GM19463 (cell line): ENCODE measurements around the gene ZNF365.
"Not testable (repeated sequence)": the region's sequence is repeated elsewhere in the genome, so short reads cannot be mapped to it uniquely, and the experiment has no call there.

Experiments
- ATAC-seq: cut with Tn5 transposase; IDR thresholded peaks from one replicate; pipeline ENCODE4 v1.9.1; 2021; ENCODE audit warnings: mild to moderate bottlenecking, moderate library complexity; ENCODE audit not compliant: unreplicated experiment

ZNF365 gene

DNA sequence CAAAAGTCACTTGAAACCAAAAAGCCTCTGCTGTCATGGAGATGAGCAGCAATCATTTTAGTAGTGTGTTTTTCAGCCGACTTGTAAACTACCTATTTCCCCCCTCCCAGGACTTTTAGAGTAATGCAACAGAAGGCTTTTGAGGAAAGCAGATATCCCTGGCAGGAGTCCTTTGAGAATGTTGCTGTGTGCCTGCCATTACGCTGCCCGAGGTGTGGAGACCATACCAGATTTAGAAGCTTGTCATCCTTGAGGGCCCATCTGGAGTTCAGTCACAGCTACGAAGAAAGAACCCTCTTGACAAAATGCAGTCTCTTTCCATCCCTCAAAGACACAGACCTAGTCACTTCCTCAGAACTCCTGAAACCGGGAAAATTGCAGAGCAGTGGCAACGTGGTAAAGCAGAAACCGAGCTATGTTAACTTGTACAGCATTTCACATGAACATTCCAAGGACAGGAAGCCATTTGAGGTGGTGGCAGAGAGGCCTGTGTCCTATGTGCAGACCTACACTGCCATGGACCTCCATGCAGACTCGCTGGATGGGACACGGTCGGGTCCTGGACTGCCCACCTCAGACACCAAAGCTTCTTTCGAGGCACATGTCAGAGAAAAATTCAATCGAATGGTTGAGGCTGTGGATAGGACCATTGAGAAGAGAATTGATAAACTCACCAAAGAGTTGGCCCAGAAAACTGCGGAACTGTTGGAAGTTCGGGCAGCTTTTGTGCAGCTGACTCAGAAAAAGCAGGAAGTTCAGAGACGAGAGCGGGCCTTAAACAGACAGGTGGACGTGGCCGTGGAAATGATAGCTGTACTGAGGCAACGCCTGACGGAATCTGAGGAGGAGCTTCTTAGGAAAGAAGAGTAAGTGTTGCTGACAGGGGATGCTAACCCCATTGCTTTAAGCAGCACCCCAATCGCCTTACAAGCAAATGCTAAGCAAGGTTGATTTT is 2.2 kb downstream of the ZNF365 start:
- ATAC-seq, result no peak

DNA sequence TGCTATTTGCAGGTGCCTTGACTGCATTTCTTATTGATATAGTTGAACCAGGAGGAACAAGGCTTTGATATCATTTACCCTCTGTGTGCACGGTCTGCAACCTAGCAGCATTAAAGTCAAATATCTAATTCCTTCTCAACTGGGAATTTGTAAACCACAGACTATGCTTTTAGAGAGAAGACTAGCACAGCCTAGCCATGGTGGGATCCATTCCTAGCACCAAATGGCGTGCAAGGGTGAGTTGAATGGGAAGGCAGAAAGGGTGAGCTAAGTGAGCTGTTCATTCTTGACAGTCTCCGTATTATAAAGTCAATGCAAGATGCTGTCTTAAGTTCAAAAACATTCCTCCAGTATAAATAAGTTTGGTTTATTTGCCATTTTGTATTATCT is 2.9 kb downstream of the ZNF365 start:
- ATAC-seq, result no peak

DNA sequence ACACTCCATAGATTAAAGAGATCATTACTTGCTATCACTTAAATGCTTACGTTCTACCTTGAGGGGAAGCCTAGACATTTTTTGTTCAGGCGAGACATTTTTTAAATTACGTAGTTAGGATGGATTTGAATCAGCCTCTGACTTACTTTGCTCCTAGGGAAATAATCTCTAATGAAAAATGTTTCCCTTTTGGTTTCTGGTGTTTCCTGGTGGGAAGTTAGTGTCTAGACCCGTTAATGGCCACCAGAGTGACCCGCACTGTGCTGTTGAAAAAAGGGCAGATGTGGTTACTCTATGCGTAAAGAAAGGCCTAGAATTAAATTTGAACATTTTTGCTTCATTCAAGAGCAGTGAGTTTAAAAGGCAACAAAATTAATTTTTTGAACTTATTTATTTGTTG is 3.8 kb downstream of the ZNF365 start:
- no peak for ATAC-seq

DNA sequence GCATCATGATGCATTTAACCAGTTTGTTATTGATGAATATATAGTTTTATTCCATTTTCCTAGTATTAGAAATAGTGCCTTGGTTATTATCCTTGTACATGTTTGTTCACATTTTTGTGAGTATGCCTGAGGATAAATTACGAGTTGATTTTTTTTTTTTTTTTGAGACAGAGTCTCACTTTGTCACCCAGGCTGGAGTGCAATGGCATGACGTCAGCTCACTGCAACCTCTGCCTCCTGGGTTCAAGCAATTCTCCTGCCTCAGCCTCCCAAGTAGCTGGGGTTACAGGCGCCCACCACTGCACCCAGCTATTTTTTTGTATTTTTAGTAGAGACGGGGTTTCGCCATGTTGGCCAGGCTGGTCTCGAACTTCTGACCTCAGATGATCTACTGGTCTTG is 4.7 kb downstream of the ZNF365 start:
- ATAC-seq, result not testable (repeated sequence)

DNA sequence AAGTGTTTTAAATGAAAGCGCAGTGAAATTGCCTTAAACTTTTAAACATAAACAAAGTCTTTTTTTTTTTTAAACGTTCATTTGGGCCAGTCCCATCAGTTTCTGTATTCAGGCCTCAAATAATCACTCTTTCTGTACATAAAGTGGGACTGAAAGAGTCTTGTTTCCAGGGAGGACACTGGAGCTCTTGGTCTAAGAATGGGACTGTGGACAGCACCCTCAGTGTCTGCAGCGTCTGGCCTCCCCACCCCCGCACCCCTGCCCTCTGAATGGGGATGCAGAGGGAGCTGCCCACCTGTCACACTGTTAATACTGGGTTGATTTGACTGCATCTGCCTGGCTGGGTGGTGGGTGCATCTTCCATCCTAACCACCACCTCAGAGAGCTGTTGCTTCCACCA is 5.2 kb downstream of the ZNF365 start:
- ATAC-seq, result no peak

DNA sequence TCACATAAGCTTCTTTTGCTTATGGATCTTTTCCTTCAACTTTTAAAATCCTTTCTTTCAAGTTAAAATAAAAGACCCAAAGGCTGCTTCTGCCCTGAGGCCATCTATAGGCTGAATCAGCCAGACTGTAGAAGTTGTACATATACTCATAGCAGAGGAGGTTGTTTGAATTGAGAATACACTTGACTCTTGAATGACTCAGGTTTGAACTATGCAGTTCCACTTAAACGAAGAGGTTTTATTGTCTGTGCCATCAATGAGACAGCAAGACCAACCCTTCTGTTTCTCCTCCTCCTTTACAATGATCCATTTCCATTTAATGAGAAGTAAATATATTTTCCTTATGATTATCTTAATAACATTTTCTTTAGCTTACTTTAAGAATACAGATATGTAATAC is 5.8 kb downstream of the ZNF365 start:
- ATAC-seq, result no peak

DNA sequence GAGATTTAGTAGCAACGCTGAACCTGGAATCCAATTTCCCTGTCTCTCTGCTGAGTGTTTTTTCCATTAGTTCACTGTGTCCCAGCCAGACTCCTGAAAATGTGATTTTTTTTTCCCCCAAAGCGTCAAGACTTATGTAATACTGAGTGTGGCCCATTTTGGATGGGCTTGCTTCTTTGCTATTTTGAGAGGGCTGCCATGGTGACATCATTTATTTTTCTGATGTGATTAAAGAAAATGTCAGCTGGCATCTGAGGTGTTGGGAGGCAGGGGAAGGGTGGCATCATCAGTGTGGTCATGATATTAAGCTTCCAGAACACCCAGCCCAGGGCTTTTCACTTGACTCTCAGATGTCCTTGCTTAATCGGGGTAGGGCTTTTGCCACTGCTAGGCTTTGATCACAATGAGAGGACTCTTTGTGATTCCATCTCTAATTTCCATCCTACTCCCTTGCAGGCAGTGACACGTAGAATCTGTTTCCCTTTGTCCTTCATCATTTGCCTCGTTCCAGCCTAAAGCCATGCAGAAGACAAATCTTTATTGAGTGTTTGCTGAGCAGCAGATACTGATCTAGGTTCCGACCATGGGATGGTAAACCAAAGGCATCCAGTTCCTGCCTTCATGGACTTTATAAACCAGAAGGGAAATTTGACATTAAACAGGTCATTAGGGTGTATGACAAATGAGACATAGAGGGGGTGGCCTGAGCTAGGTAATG is 7.4 kb downstream of the ZNF365 start:
- no peak for ATAC-seq

DNA sequence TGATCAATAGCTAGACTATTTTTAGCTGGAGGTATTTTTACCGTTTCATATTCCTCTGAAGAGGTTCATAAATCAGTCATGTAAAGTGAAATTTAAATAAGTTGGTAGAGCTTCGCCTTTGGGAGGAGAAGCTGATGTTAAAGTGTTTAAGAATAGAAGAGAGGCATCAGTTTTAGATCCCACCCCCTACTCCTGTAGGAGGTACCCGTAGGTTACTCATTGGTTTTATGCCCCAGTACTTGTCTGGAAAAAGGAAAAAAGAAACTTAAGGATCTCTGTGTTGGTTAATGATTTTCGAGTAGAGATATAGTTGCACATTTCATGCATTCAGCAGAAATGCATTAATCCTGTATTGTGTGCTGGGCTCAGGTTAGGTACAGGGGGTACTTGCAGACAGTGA is 8.7 kb downstream of the ZNF365 start:
- ATAC-seq, result no peak

DNA sequence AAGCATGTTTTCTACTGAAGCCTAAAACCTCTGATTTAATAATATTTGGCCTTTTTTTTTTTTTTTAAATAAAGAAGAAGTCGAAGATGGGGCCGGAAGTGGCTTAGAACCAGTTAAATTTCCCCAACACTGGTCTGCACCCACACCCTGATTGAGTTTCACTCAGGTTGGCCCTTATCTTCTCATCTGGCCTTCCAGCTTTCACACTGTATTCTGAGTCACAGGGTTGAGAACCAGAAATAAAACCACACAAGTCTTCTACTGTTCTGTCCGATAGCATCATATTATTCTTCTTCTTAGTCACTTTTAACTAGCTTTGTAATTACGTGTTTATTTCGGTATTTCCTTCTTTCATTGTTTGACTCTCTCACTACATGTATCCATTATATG is 9.9 kb downstream of the ZNF365 start:
- no peak for ATAC-seq

DNA sequence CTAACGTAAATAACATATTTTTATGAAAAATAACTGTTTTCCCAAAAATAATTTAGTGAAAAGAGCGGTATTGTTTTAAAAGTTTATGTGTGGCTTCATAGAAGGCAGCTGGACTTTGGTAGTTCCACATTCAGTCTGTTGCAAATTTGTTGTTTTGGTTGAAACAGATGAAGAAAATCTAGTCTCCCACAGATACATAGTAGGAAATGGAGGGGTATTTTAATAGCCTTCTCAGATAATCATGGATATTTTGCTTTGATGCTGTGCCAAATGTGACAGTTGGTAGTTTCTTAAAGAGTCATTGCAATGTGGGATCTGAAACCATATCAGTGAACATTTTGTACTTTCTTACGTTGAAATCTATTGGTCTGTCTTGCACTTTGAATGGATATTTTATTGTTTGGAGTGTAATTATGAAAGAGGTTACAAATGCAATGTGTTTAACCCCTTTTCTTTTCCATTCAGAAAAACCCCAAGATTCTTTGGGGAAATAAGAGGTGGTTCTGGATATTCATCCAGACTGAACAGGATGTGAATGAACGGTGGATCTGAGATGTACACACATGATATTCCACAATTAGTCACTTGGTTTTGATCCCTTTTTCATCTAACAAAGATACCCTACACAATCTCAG is 10.4 kb downstream of the ZNF365 start:
- ATAC-seq, result no peak

DNA sequence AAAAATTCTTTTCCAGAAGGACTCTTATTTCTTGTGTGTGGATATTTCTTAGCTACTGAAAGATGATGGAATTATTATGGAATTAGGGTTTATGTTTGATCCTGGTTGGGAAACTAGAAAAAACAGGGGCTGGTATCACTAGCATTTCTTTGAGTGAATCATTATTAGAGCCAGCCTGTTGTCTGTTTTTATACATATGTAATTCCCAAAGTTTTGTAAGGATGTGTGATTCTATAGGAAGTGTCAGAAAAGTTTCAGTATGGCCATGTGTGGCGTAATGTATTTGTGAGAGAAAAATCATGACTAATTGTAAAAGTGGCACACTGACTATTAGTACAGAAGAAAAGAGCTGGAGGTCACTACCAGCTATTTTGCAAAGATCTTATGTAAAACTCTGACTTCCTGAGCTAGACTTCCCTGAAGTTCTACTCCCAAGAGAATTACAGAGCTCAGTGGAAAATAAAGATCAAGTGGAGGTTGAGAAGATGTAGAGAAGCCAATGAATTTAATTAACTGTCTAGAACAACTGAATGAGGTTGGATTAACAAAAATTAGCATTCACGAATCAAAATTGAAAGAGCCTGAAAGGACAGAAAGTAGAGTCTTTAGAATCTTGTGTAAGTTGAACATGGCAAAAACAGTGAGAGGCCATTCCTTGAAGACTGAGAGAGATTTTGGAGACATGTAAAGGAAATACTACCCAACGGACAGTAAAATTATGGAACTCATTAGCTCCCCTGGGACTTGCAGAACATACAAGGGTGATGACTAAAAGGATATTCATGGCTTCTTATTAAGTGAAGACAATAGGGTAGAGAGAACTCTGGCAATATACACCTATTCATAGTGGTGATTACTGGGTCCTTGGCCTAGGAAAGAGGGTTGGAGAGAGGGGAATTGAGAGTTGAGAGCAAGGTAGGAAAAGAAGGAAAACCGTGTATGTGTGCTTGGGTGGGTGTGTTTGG is 12.5 kb downstream of the ZNF365 start:
- no peak for ATAC-seq

DNA sequence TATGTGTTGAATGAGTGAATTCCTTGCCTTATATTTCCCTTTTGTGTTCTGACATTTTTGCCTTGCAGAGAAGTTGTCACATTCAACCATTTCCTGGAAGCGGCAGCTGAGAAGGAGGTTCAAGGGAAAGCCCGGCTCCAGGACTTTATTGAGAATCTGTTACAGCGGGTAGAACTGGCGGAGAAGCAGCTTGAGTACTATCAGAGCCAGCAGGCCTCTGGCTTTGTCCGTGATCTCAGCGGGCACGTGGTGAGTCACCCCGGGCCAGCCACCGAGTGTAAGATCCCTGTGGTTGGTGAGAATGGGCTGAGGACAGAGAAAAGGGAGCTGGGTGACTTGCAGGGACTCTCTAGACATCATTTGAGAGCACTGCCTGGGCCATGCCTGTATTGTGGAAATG is 14.2 kb downstream of the ZNF365 start:
- no peak for ATAC-seq

DNA sequence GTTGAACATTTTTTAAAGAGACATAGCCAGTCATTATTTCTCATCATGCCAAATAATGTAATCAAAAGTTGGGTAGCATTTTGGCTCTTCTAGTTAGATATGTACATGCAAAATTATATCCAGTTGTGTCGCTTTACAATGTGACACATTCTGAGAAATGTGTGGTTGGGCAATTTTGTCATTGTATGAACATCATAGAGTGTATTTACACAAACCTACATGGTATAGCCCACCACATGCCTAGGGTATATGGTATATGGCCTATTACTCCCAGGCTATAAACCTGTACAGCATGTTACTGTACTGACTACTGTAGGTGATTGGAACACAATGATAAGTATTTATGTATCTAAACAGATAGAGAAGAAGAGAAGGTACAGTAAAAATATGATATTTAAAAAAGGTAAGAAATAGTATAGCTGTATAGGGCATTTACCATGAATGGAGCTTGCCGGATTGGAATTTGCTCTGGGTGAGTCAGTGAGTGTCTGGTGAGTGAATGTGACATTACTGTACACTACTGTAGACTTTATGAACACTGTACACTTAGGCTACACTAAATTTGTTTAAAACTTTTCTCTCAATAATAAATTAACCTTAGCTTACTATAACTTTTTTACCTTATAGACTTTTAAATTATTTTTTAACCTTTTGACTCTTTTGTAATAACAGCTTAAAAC is 16.5 kb downstream of the ZNF365 start:
- ATAC-seq, result no peak

DNA sequence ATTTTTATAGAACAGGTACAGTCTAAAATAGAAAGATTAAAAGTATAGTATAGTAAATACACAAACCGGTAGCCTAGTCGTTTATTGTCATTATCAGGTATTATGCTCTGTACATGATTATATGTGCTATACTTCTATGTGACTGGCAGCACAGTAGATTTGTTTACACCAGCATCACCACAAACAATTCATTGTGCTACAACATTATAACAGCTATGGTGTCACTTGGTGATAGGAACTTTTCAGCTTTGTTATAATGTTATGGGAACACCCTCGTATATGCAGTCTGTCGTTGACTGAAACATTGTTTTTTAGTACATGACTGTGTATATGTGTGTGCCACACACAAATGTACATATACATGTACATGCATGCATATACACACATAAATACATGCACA is 19.1 kb downstream of the ZNF365 start:
- no peak for ATAC-seq

DNA sequence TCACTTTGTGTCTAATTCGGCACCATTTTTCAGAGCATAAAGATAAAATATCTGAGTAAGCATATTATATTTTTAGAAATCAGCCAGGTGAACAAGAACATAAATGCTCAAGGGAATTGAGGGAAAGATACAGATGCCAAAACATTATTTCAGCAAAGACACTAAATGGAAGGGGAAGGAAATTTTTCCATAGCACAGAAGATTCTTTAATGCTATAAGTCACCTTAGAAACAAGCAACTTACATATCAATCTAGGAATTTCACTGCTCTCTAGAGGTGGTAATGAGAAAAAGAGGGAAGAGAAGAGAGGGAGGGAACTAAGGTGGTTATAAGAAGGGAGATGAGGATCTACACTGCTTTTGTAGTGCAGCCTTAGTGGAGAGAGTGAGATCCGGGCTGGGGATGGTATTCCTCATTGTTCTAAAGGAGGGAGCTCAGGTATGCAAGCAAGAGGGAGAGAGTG is 20.4 kb downstream of the ZNF365 start:
- ATAC-seq, result no peak

DNA sequence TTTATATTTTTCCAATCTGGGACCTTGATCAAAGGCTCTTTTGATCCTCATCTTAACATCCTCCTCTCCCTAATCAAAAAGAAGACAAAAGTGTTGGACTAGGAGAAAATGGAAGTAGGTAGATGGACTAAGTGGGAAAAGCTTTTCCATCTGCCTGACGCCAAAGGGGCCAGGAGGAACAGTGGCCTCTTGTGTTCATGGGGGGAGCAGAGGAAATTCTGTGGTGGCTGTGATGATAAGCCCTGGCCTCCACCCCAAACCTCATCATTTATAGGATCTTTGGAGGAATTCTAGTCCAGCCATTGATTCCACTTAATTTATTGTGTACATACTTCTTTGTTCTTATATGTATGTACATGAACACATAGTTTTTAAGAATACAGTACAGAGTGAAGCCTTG is 21.7 kb downstream of the ZNF365 start:
- no peak for ATAC-seq

DNA sequence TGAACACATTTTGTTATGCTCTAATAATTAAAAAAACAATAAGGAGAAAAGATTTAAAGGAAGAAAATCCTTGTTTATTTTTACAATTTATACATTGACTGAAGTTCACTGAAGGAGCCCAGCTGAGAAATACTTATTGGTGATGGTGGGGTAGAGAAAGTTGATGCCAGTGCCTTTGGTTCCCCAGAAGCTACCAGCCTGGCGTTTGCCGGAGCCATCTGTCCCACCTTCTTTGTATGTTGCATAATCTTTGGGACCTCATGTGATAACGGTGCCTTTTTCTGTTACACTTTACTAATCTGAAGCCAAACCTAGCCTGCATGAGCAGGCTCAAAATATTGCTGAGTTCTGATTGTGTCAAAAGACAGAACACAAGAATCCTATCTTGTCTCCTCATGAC is 22.7 kb downstream of the ZNF365 start:
- ATAC-seq, result no peak

DNA sequence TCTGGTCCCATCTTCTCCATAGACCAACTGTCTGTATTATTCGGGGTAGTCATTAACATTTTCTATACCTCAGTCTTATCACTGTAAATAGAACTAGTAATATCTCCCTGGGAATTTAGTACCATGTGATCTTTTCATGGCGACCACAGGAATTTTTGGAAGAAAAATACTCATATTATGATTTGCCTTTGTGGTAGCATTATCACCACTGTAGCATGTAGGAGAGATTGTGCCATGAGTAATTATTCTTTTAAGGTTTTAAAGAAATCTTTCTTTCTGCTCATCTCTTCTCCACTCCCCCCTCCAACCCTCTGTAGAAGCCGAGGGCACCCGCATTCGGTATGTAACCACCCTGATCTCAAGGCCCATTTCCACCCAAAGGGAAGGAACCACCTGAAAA is 25.0 kb downstream of the ZNF365 start:
- no peak for ATAC-seq

DNA sequence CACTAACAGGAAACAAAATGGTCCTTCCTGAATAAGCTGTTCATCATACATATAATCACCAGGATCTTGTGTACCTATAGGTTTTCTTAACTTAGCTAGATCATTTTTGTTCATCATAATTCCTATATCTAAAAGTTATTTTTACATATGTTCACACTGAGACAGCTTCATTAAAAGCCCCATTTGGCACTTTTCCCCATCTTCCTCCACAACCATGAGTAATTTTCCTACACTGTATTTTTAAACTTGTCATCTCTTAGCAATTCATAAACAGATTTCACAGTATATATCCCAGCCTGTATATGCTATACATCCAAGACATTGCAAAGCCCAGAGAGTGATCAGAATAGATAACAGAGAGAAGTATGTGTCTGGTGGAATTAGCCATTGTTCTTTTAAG is 28.3 kb downstream of the ZNF365 start:
- no peak for ATAC-seq

DNA sequence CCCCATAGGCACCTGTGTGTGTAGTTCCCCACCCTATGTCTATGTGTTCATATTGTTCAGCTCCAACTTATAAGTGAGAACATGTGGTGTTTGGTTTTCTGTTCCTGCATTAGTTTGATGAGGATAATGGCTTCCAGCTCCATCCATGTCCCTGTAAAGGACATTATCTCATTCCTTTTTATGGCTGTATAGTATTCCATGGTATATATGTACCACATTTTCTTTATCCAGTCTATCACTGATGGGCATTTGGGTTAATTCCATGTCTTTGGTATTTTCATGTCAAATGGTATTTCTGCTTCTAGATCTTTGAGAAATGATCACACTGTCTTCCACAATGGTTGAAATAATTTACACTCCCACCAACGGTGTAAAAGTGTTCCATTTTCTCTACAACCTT is 36.4 kb downstream of the ZNF365 start:
- not testable (repeated sequence) for ATAC-seq
